ENCODE results near the gene WNT9A.
"Not testable (repeated sequence)": the region's sequence is repeated elsewhere in the genome, so short reads cannot be mapped to it uniquely, and the experiment has no call there.

The WNT9A gene, protein sequence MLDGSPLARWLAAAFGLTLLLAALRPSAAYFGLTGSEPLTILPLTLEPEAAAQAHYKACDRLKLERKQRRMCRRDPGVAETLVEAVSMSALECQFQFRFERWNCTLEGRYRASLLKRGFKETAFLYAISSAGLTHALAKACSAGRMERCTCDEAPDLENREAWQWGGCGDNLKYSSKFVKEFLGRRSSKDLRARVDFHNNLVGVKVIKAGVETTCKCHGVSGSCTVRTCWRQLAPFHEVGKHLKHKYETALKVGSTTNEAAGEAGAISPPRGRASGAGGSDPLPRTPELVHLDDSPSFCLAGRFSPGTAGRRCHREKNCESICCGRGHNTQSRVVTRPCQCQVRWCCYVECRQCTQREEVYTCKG

DNA sequence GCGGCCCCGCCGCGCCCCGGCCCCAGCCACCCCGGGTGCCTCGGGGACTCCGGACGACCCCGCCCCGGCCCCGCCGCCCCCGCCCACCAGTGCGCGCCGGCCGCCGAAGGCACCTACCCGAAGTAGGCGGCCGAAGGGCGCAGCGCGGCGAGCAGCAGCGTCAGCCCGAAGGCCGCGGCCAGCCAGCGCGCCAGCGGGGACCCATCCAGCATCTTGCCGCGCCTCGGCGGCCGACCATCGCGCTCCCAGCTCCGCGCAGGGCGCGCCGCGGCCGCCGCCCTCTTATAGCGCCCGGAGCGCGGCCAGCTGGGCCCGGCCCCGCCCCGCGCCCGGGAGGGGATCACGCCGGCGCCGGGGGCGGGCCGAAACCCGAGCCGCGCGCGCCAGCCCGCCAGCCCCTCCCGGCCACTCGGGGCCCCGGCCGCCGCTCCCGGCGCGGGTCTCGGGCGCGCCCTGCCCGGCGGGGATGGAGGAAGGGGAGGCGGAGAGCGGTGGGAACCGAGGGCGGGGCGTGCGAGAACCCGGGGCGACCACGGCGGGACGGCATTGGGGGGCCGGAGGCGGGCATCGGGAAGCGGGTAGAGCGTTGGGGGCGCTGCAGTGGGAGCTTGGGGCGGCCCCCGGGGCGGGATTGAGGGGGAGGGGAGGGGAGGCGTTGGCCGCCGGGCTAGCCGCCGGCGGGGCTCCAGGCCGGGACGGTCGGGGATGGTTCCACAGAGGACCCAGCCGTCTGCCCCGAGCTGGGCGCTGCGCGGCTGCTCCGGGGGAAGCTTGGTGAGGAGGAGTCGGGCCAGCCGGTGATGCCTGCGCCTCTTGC, at the start of gene WNT9A:
Gene WNT9A, minus strand, starts transcription at position 257 of the 817 bp plus-strand sequence. Its CDS starts 45 bp downstream, at position 212.
- DNase-seq (ENCODE audit: low read depth) = peak; percentile 34
- H3K4me3 ChIP-seq (ENCODE audit: low read depth, low read length) = peak within 1 kb of the TSS; percentile 49

DNA sequence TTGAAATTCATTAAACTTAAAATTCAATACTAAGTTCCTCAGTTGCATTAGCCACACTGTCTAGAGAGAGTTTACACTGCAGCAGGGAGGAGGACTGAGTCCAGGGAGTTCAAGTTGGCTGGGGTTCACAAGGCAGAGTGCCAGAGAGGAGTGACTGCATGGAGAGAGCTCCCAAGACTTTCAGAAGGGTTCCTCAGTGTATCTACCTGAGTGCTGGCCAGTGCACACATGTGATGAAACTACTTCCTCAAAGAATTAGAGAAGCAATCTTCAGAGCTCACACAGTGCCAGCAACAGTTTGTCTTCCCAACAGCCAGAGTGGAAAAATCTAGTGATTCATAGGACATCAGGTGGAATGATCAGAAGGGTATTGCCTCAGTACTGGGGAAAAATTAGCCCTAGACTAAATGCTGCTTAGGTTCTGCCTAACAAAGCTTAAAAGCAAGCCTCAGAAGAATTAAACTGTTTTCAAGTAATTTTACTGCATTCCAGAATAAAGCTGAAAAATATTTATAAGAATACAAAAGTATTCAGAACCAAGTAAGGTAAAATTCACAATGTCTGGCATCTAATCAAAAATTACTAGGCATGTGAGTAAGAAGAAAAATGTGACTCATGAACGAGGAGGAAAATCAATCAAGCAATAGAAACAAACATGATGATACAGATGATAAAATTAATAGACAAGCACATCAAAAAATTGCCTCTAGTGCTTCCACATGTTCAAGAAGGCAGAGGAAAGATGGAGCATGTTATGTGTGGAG, 48.6 kb upstream of the WNT9A start:
- TF ChIP-seq, protein P1, sequence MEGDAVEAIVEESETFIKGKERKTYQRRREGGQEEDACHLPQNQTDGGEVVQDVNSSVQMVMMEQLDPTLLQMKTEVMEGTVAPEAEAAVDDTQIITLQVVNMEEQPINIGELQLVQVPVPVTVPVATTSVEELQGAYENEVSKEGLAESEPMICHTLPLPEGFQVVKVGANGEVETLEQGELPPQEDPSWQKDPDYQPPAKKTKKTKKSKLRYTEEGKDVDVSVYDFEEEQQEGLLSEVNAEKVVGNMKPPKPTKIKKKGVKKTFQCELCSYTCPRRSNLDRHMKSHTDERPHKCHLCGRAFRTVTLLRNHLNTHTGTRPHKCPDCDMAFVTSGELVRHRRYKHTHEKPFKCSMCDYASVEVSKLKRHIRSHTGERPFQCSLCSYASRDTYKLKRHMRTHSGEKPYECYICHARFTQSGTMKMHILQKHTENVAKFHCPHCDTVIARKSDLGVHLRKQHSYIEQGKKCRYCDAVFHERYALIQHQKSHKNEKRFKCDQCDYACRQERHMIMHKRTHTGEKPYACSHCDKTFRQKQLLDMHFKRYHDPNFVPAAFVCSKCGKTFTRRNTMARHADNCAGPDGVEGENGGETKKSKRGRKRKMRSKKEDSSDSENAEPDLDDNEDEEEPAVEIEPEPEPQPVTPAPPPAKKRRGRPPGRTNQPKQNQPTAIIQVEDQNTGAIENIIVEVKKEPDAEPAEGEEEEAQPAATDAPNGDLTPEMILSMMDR (conservative IDR thresholded peaks at IDR 0.05; ENCODE audit: low read depth, low read length) = no peak
- no peak for DNase-seq (ENCODE audit: low read depth)
- H3K4me3 ChIP-seq (ENCODE audit: low read depth, low read length) = no peak overlapping the region

More for the DNA sequence above, at the start of gene WNT9A:
- TF ChIP-seq, protein P1 (conservative IDR thresholded peaks at IDR 0.05; ENCODE audit: low read depth, low read length) = no peak

DNA sequence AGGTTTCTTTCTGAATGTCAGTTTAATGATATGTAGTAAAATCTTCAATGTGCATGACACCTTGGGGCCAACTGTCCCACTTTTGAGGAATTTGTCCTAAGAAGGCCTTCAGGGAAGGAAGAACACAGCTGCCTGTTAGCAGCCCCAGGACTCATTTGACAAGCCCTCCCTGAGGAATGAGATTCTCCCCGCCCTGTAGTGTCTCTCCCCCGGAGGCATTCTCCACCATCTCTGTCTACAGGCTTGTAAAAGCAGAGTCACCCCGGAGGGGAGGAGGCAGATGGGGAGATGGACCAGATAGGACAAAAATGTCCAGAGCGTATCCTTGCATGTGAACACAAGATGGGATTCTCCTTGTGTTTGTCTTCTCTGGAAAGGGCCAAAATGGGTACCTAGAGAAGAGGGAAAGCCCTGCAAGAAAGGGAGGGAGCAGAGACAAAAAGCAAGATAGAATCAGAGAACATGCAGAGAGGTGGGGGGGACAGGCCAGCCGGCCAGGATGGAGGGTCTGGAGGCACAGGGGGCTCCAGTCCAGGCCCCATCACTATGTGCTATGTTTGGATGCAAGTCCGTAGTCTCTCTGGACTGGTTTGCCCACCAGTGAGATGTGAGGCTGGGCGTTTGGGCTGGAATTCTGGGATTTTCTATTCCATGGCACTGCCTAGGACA, 47.0 kb upstream of the WNT9A start:
- TF ChIP-seq, protein P1 (conservative IDR thresholded peaks at IDR 0.05; ENCODE audit: low read depth, low read length) = no peak
- DNase-seq (ENCODE audit: low read depth) = no peak
- no peak overlapping the region for H3K4me3 ChIP-seq (ENCODE audit: low read depth, low read length)

DNA sequence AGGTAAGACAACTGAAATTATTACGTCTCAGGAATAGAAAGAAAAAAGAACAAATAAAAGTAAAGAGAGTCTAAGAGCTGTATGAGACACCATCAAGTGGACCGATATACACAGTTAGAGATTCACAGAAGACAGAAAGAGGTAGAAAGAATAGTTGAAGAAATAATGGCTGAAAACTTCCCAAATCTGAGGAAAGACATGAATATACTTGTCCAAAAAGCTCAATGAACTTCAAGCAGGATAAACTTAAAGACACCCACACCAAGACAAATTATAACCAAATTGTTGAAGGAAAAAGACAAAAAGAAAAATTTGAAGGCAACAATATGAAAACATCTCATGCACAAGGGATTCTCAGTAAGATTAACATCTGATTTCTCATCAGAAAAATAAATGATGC, 39.4 kb upstream of the WNT9A start:
- no peak overlapping the region for H3K4me3 ChIP-seq (ENCODE audit: low read depth, low read length)
- no peak for DNase-seq (ENCODE audit: low read depth)
- TF ChIP-seq, protein P1 (conservative IDR thresholded peaks at IDR 0.05; ENCODE audit: low read depth, low read length) = no peak

DNA sequence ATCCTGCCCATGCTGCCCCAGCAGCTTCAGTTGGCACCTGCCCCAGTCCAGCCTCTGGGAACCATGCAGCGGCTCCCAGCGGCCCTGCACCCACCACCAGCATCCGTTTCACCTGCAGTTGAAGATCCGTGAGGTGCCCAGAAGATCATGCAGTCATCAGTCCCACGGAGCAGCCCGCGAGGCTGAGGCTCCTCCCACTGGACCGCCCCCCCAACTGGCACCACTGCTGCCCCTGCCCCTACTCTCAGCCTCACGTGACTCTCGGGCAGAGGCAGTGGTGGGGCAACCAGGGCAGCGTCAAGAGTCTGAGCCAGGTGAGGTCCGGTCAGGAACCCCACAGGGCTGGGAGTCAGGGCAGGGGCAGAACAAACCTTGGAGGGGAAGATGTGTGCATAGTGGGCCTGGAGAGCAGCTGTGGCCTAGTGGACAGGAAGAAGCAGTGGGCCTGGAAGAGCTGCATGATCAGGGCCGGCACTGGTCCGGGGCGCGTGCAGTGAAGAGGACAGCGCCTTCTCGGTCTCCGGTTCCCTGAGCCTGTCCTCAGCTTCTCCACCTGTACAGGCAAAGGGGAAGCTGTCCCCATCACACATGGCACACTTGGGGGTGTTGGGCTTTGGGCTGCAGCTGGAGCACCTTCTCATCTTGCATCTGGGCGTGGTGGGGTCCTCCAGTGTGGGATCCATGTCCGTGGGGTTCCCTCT, 28.0 kb upstream of the WNT9A start:
- not testable (repeated sequence) for DNase-seq (ENCODE audit: low read depth)

DNA sequence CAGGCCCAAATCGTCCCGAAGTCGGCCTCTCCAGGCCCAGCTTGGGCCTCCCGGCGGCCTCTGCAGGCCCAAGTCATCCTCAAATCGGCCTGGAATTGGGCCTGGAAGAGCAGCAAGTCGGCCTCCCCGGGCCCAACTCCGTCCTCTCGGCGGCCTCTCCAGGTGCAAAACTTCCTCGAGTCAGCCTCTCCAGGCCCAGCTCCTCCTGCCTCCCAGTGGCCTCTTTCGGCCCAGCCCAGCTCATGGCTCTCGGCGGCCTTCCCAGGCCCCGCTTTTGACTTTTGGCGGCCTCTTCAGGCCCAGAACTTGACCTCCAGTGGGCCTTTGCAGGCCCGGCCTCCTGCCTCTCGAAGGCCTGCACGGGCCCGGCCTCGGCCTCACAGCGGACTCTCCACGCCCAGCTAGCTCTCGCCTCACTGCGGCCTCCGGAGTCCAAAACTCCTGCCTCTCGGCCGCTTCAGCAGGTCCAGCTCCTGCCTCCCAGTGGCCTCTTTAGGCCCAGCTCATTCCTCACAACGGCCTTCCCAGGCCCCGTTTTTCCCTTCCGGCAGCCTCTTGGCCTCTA, 26.1 kb upstream of the WNT9A start:
- not testable (repeated sequence) for DNase-seq (ENCODE audit: low read depth)

More for the DNA sequence above, 28.0 kb upstream of the WNT9A start:
- H3K4me3 ChIP-seq (ENCODE audit: low read depth, low read length) = not testable (repeated sequence)

DNA sequence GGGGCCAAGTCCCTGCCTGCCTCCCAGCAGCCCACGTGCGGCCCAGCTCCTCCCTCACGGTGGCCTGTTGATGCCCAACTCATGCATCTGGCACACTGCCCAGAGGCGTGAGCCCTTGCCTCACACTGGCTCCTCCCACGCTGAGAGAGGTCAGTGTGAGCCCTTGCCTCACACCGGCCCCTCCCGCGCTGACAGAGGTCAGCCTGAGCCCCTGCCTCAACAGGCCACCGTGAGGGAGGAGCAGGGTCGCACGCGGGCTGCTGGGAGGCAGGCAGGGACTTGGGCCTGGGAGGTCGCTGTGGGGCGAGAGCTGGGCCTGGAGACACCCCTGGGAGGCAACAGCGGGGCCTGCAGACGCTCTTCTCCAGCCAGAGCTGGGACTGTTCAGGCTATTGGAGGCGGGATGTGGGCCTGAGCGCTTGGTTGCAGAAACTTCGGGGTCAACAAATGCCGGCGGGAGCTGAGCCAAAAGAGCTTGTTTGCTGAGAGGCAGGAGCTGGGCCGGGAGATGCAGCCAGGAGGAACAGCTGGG, 25.2 kb upstream of the WNT9A start:
- DNase-seq (ENCODE audit: low read depth) = peak; percentile 49
- H3K4me3 ChIP-seq (ENCODE audit: low read depth, low read length) = not testable (repeated sequence)

More for the DNA sequence above, 26.1 kb upstream of the WNT9A start:
- not testable (repeated sequence) for H3K4me3 ChIP-seq (ENCODE audit: low read depth, low read length)

DNA sequence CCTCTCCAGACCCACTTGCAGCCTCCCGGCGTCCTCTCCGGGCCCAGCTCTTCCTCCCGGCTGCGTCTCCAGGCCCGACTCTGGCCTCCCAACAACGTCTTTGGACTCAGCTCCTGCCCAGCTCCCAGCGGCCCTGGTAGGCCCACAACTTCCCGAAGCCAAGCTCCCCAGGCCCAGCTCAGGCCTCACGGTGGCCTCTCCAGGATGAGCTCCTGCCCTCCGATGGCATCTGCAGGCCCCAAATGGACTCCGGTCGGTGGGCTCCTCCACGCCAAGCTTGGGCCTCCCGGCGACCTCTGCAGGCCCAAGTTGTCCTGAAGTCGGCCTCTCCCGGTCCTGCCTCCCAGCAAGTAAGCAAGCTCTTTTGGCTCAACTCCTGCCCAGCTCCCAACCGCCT, 24.5 kb upstream of the WNT9A start:
- not testable (repeated sequence) for DNase-seq (ENCODE audit: low read depth); H3K4me3 ChIP-seq (ENCODE audit: low read depth, low read length)

DNA sequence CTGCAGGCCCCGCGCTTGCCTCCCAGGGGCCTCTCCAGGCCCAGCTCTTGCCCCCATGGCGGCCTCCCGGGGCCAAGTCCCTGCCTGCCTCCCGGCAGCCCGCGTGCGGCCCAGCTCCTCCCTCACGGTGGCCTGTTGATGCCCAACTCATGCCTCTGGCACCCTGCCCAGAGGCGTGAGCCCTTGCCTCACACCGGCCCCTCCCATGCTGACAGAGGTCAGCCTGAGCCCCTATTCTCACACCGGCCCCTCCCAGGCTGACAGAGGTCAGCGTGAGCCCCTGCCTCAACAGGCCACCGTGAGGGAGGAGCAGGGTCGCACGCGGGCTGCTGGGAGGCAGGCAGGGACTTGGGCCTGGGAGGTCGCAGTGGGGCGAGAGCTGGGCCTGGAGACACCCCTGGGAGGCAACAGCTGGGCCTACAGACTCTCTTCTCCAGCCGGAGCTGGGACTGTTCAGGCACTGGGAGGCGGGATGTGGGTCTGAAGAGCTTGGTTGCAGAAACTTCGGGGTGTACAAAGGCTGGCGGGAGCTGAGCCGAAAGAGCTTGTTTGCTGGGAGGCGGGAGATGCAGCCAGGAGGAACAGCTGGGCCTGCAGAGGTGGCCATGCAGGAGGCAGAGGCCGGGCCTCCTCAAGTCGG, 24.0 kb upstream of the WNT9A start:
- H3K4me3 ChIP-seq (ENCODE audit: low read depth, low read length); DNase-seq (ENCODE audit: low read depth): not testable (repeated sequence)

DNA sequence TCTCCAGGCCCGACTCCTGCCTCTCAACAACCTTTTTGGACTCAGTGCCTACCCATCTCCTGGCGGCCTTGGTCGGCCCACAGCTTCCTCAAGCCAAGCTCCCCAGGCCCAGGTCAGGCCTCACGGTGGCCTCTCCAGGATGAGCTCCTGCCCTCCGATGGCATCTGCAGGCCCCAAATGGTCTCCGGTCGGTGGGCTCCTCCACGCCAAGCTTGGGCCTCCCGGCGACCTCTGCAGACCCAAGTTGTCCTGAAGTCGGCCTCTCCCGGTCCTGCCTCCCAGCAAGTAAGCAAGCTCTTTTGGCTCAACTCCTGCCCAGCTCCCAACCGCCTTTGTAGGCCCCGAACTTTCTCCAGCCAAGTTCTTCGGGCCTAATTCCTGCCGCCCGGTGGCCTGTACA, 23.5 kb upstream of the WNT9A start:
- H3K4me3 ChIP-seq (ENCODE audit: low read depth, low read length); DNase-seq (ENCODE audit: low read depth): not testable (repeated sequence)
